IMR-90 (cell line): ENCODE results near the gene DIPK1B. TPM values are rescaled to one million over a fixed set of nuclear protein-coding genes. Genes with fewer than 3 reads are reported as not detected.

Experiments
- ATAC-seq: fragments of 200-7000 bp; cut with Tn5 transposase; 2 replicates; pipeline ENCODE4 v1.9.1; 2020; ENCODE audit warnings: low read depth, mild to moderate bottlenecking, moderate library complexity
- BruUV-seq: library from RNA; stranded (reverse); fragments of 400-500 nt; replicated peaks from 2 replicates; lab custom pipeline; 2021; lab: Mats Ljungman, UMichigan
- CTCF ChIA-PET: fragments of 300-600 bp; formaldehyde crosslinking; extraction: SDS; loops from one replicate; lab custom pipeline; 2021; ENCODE audit warnings: antibody characterized with exemption; lab: Yijun Ruan, JAX
- POLR2A ChIA-PET: fragments of 300-600 bp; sonication (Branson Sonifier 250); formaldehyde crosslinking; loops from one replicate; lab custom pipeline; 2022; ENCODE audit warnings: antibody characterized with exemption; ENCODE audit not compliant: unreplicated experiment; lab: Charles Lee
- DNase-seq: peaks from one replicate; pipeline ENCODE4 v3.0.0; 2013
- H2AFZ ChIP-seq: replicated peaks from 2 replicates; pipeline ENCODE3; 2013; ENCODE audit warnings: low read length, mild to moderate bottlenecking; ENCODE audit not compliant: poor library complexity
- H2AK5ac ChIP-seq: 2 replicates; pipeline ENCODE4 v1.6.1; 2013; ENCODE audit warnings: low read depth, low read length, inconsistent platforms
- H2AK9ac ChIP-seq: replicated peaks from 2 replicates; pipeline ENCODE3; 2013; ENCODE audit warnings: mild to moderate bottlenecking, low read depth, low read length, moderate library complexity; ENCODE audit not compliant: poor library complexity
- H2BK120ac ChIP-seq: 2 replicates; pipeline ENCODE4 v1.6.1; 2013; ENCODE audit warnings: low read depth, low read length, inconsistent platforms
- H2BK15ac ChIP-seq: 3 replicates; pipeline ENCODE4 v1.6.1; 2013; ENCODE audit warnings: low read depth, low read length, inconsistent platforms
- H2BK20ac ChIP-seq: 2 replicates; pipeline ENCODE4 v1.6.1; 2013; ENCODE audit warnings: low read depth, mild to moderate bottlenecking, inconsistent platforms, low read length, moderate library complexity
- H2BK5ac ChIP-seq: 2 replicates; pipeline ENCODE4 v1.6.1; 2013; ENCODE audit warnings: mild to moderate bottlenecking, low read depth, low read length, inconsistent platforms; ENCODE audit not compliant: poor library complexity, severe bottlenecking
- H3K14ac ChIP-seq: replicated peaks from 2 replicates; pipeline ENCODE4 v1.6.1; 2013; ENCODE audit warnings: low read depth, low read length, inconsistent platforms
- H3K18ac ChIP-seq: 2 replicates; pipeline ENCODE4 v1.6.1; 2013; ENCODE audit warnings: low read depth, low read length, control low read depth
- H3K23ac ChIP-seq: 2 replicates; pipeline ENCODE4 v1.6.1; 2013; ENCODE audit warnings: low read depth, low read length, inconsistent platforms
- H3K27ac ChIP-seq: 2 replicates; pipeline ENCODE4 v1.5.1; 2013; ENCODE audit warnings: mild to moderate bottlenecking, control low read depth, low read length; ENCODE audit not compliant: insufficient read depth
- H3K27me3 ChIP-seq: 2 replicates; pipeline ENCODE4 v1.6.1; 2013; ENCODE audit warnings: low read length; ENCODE audit not compliant: control insufficient read depth, insufficient read depth
- H3K36me3 ChIP-seq: 2 replicates; pipeline ENCODE4 v1.6.1; 2013; ENCODE audit warnings: low read length, mixed read lengths; ENCODE audit not compliant: control insufficient read depth, insufficient read depth
- H3K4ac ChIP-seq: 2 replicates; pipeline ENCODE4 v1.6.1; 2013; ENCODE audit warnings: low read depth, low read length, inconsistent platforms
- H3K4me1 ChIP-seq: 2 replicates; pipeline ENCODE4 v1.6.1; 2013; ENCODE audit warnings: low read length, mixed read lengths; ENCODE audit not compliant: control insufficient read depth, insufficient read depth
- H3K4me2 ChIP-seq: 2 replicates; pipeline ENCODE4 v1.6.1; 2013; ENCODE audit warnings: low read depth, mild to moderate bottlenecking, control low read depth, low read length, moderate library complexity
- H3K4me3 ChIP-seq: 2 replicates; pipeline ENCODE4 v1.5.1; 2013; ENCODE audit warnings: low read depth, mild to moderate bottlenecking, control low read depth, low read length, moderate library complexity; ENCODE audit not compliant: insufficient read depth
- H3K56ac ChIP-seq: 2 replicates; pipeline ENCODE4 v1.6.1; 2013; ENCODE audit warnings: low read length, inconsistent platforms; ENCODE audit not compliant: insufficient read depth; ENCODE audit errors: extremely low read depth
- H3K79me1 ChIP-seq, 2 experiments: 2 replicates each; pipeline ENCODE4 v1.6.1; 2013; ENCODE audit warnings: low read length in 2 of 2, inconsistent platforms in 1 of 2, low read depth in 1 of 2
- H3K9ac ChIP-seq: 2 replicates; pipeline ENCODE4 v1.6.1; 2013; ENCODE audit warnings: low read depth, low read length, control low read depth
- H3K9me1 ChIP-seq: 2 replicates; pipeline ENCODE4 v1.6.1; 2013; ENCODE audit warnings: low read length, inconsistent platforms; ENCODE audit not compliant: insufficient read depth
- H3K9me3 ChIP-seq: 2 replicates; pipeline ENCODE4 v1.6.1; 2013; ENCODE audit warnings: low read length; ENCODE audit not compliant: control insufficient read depth, insufficient read depth
- H4K20me1 ChIP-seq: 2 replicates; pipeline ENCODE4 v1.6.1; 2013; ENCODE audit warnings: low read length, inconsistent platforms; ENCODE audit not compliant: insufficient read depth
- H4K5ac ChIP-seq: 2 replicates; pipeline ENCODE4 v1.6.1; 2013; ENCODE audit warnings: mild to moderate bottlenecking, low read depth, low read length, control low read depth
- H4K8ac ChIP-seq, 2 experiments: 2 replicates each; pipeline ENCODE4 v1.6.1; 2013; ENCODE audit warnings: low read depth in 2 of 2, low read length in 2 of 2, control low read depth in 1 of 2, inconsistent platforms in 1 of 2
- H4K91ac ChIP-seq: 2 replicates; pipeline ENCODE4 v1.6.1; 2013; ENCODE audit warnings: low read depth, low read length, inconsistent platforms; ENCODE audit not compliant: insufficient read depth
- BHLHE40 ChIP-seq: fragments of 150-350 bp; IDR thresholded peaks from 2 replicates; pipeline ENCODE4 v1.6.1; 2016; ENCODE audit warnings: mild to moderate bottlenecking, low read depth, low read length
- CEBPB ChIP-seq: IDR thresholded peaks from 2 replicates; pipeline ENCODE4 v1.6.1; 2012; ENCODE audit warnings: low read depth, low read length, improper control_type of control experiment
- CHD1 ChIP-seq: IDR thresholded peaks from 2 replicates; pipeline ENCODE4 v1.6.1; 2012; ENCODE audit warnings: low read depth, low read length, improper control_type of control experiment
- ELK1 ChIP-seq: fragments of 150-350 bp; IDR thresholded peaks from 2 replicates; pipeline ENCODE4 v1.6.1; 2016; ENCODE audit warnings: low read depth, mild to moderate bottlenecking, low read length, moderate library complexity, borderline replicate concordance
- FOS ChIP-seq: fragments of 150-350 bp; IDR thresholded peaks from 2 replicates; pipeline ENCODE4 v1.6.1; 2016; ENCODE audit warnings: low read depth, low read length
- MAFK ChIP-seq: IDR thresholded peaks from 2 replicates; pipeline ENCODE4 v1.6.1; 2012; ENCODE audit warnings: low read depth, low read length, improper control_type of control experiment
- MAZ ChIP-seq: IDR thresholded peaks from 2 replicates; pipeline ENCODE4 v1.6.1; 2012; ENCODE audit warnings: low read depth, mild to moderate bottlenecking, low read length, improper control_type of control experiment, moderate library complexity, borderline replicate concordance
- MXI1 ChIP-seq: IDR thresholded peaks from 2 replicates; pipeline ENCODE4 v1.6.1; 2012; ENCODE audit warnings: low read depth, mild to moderate bottlenecking, low read length, moderate library complexity, borderline replicate concordance
- NFE2L2 ChIP-seq: fragments of 150-350 bp; IDR thresholded peaks from 2 replicates; pipeline ENCODE4 v1.6.1; 2016; ENCODE audit warnings: low read depth, mild to moderate bottlenecking, low read length
- POLR2A ChIP-seq: IDR thresholded peaks from 2 replicates; pipeline ENCODE4 v1.6.1; 2012; ENCODE audit warnings: mild to moderate bottlenecking, low read depth, low read length
- RAD21 ChIP-seq: IDR thresholded peaks from 2 replicates; pipeline ENCODE4 v1.6.1; 2012; ENCODE audit warnings: low read length, improper control_type of control experiment
- RCOR1 ChIP-seq: IDR thresholded peaks from 2 replicates; pipeline ENCODE4 v1.6.1; 2012; ENCODE audit warnings: mild to moderate bottlenecking, low read length, improper control_type of control experiment; ENCODE audit not compliant: insufficient replicate concordance
- RFX5 ChIP-seq: IDR thresholded peaks from 2 replicates; pipeline ENCODE4 v1.8.0; 2012; ENCODE audit warnings: low read depth, mild to moderate bottlenecking, low read length, moderate library complexity
- SMC3 ChIP-seq: fragments of 150-350 bp; IDR thresholded peaks from 2 replicates; pipeline ENCODE4 v1.6.1; 2016; ENCODE audit warnings: low read depth, mild to moderate bottlenecking, antibody characterized with exemption, low read length, moderate library complexity
- WGBS, 2 experiments: methylation state at CpG; one replicate each; pipeline versions ENCODE4 v1.1.5 to v1.1.7; 2013; ENCODE audit warnings: missing lambda C conversion rate in 2 of 2; ENCODE audit not compliant: insufficient read length in 1 of 2; ENCODE audit errors: extremely low coverage in 2 of 2; 5-methylcytosine and 5-hydroxymethylcytosine counted together
- dilution Hi-C: fragments of 300-500 bp; cut with HindIII; formaldehyde crosslinking; loops from one replicate; pipeline ENCODE4 v1.14.3; 2018; ENCODE audit warnings: low sequenced_read_pairs; ENCODE audit not compliant: unreplicated experiment
- in situ Hi-C: fragments of 300-500 bp; cut with MboI; formaldehyde crosslinking; loops from 3 replicates; pipeline ENCODE4 v1.14.3; 2019; ENCODE audit warnings: low sequenced_read_pairs, inconsistent platforms, mixed read lengths
- intact Hi-C: fragments of 100-400 bp; cut with micrococcal nuclease; formaldehyde crosslinking; loops from 2 replicates; pipeline ENCODE4 v1.10.0; 2022
- polyA plus RNA-seq, 3 experiments: library from polyadenylated mRNA; depleted of rRNA; stranded (reverse); fragments of >200 nt; gene quantifications; 2 replicates each; pipeline ENCODE4 v1.2.3, GENCODE V29; 2012; ENCODE audit warnings: low replicate concordance in 1 of 3
- total RNA-seq: library from RNA; depleted of rRNA; stranded (reverse); fragments of >200 nt; gene quantifications from 2 replicates; pipeline ENCODE4 v1.2.3, GENCODE V29; 2012
- TF ChIP-seq, protein P1 (sequence below): fragments of 150-350 bp; IDR thresholded peaks from 2 replicates; pipeline ENCODE4 v1.6.1; 2017; ENCODE audit warnings: mild to moderate bottlenecking, antibody characterized with exemption, low read length, low read depth
- TF ChIP-seq, protein P2 (sequence below): conservative IDR thresholded peaks from 2 replicates; pipeline ENCODE4 v1.5.1; 2012; ENCODE audit warnings: mild to moderate bottlenecking, low read depth, low read length, improper control_type of control experiment

The DIPK1B gene
- total and polyA plus RNA-seq, 2 of the 4 experiments (the other 2 are of a cell fraction) = 3.4 to 7.1 TPM

- ATAC-seq (peak; percentile 1; the same call in 1 of the 2 replicates), DNase-seq (no peak)
- CTCF ChIA-PET = no interaction called here
- Histone ChIP-seq H2BK5ac (no peak overlapping the region), H3K9me1 (peaks cover 10% of the 10 kb centered on the region), H2AK5ac (no peak overlapping the region; the same call in 1 of the 2 replicates), H4K20me1 (peaks cover 61% of the 10 kb centered on the region), H4K91ac (no peak overlapping the region), H3K27me3 (no peaks in the 10 kb centered on the region), H3K9ac (no peak overlapping the region), H3K4me1 (peaks cover 13% of the 10 kb centered on the region), H2AFZ (peak overlapping the region; percentile 35), H3K27ac (no peak overlapping the region), H2AK9ac (peak overlapping the region; percentile 78), H3K9me3 (no peaks in the 10 kb centered on the region), H2BK120ac (no peak overlapping the region), H2BK20ac (no peak overlapping the region), H3K36me3 (peaks cover 41% of the 10 kb centered on the region), H4K8ac (no peak overlapping the region), H3K79me1 (peaks cover 2 to 31% of the 10 kb centered on the region in 2 experiments; a peak in 3 of 4 replicates), H3K4me3 (no peak overlapping the region), H3K14ac (no peak overlapping the region), H3K4ac (no peak overlapping the region; the same call in 1 of the 2 replicates), H3K23ac (no peak overlapping the region), H4K5ac (no peak overlapping the region), H3K56ac (no peak overlapping the region), H3K4me2 (no peak overlapping the region), H3K18ac (no peak overlapping the region), H2BK15ac (no peak overlapping the region)
- no TSS peak for BruUV-seq
- dilution Hi-C loops = no loop called here
- TF ChIP-seq, protein P1, sequence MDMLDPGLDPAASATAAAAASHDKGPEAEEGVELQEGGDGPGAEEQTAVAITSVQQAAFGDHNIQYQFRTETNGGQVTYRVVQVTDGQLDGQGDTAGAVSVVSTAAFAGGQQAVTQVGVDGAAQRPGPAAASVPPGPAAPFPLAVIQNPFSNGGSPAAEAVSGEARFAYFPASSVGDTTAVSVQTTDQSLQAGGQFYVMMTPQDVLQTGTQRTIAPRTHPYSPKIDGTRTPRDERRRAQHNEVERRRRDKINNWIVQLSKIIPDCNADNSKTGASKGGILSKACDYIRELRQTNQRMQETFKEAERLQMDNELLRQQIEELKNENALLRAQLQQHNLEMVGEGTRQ = no peak
- TF ChIP-seq MAZ (no peak), BHLHE40 (no peak), SMC3 (no peak), RFX5 (no peak), ELK1 (no peak), MXI1 (no peak), RCOR1 (no peak), NFE2L2 (no peak), CHD1 (no peak), POLR2A (no peak), CEBPB (no peak), FOS (no peak), RAD21 (no peak), MAFK (no peak)
- TF ChIP-seq, protein P2, sequence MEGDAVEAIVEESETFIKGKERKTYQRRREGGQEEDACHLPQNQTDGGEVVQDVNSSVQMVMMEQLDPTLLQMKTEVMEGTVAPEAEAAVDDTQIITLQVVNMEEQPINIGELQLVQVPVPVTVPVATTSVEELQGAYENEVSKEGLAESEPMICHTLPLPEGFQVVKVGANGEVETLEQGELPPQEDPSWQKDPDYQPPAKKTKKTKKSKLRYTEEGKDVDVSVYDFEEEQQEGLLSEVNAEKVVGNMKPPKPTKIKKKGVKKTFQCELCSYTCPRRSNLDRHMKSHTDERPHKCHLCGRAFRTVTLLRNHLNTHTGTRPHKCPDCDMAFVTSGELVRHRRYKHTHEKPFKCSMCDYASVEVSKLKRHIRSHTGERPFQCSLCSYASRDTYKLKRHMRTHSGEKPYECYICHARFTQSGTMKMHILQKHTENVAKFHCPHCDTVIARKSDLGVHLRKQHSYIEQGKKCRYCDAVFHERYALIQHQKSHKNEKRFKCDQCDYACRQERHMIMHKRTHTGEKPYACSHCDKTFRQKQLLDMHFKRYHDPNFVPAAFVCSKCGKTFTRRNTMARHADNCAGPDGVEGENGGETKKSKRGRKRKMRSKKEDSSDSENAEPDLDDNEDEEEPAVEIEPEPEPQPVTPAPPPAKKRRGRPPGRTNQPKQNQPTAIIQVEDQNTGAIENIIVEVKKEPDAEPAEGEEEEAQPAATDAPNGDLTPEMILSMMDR = no peak
- POLR2A ChIA-PET = no interaction called here
- WGBS, 2 experiments = 74% methylated on average over 8 of the region's 11 CpGs; no CpG with 5 or more reads in 1 of the 2 experiments
- intact Hi-C loops = no loop called here
- in situ Hi-C loops = no loop called here
Measured at GRCh38 chr9:136720898-136721338, 8.5 kb downstream of the DIPK1B start.
